ENCODE results near the gene ABHD17C.

DNA sequence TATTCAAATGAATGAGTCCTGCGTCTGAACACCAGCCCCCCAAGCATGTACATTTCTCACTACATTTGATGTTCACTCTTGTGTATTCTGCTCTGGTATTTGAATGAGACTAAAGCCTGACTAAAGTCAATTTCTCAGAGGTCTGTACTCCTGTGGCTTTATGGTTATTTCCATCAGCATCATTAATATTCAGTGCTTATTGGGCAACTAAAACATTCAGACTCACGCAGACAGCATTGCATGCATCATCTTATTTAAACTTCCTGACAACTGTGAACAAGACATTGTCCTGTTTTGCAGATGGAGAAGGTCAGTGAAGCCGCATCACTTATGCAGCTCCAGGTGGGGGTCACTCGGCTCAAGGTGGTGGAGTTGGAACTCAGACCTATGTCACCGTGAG is 95.1 kb downstream of the ABHD17C start:
- TF ChIP-seq POLR2A (IDR thresholded peaks at IDR 0.05) = no peak
- TF ChIP-seq, protein P1, sequence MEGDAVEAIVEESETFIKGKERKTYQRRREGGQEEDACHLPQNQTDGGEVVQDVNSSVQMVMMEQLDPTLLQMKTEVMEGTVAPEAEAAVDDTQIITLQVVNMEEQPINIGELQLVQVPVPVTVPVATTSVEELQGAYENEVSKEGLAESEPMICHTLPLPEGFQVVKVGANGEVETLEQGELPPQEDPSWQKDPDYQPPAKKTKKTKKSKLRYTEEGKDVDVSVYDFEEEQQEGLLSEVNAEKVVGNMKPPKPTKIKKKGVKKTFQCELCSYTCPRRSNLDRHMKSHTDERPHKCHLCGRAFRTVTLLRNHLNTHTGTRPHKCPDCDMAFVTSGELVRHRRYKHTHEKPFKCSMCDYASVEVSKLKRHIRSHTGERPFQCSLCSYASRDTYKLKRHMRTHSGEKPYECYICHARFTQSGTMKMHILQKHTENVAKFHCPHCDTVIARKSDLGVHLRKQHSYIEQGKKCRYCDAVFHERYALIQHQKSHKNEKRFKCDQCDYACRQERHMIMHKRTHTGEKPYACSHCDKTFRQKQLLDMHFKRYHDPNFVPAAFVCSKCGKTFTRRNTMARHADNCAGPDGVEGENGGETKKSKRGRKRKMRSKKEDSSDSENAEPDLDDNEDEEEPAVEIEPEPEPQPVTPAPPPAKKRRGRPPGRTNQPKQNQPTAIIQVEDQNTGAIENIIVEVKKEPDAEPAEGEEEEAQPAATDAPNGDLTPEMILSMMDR (IDR thresholded peaks at IDR 0.05) = no peak

Data from adrenal gland (tissue), 5 donors.